HepG2 (cell line): ENCODE results near the gene AUNIP. TPM values are rescaled to one million over a fixed set of nuclear protein-coding genes. Genes with fewer than 3 reads are reported as not detected.

Source experiments
- CC2D1A ChIP-seq: sonication (generic); formaldehyde crosslinking; IDR thresholded peaks from 2 replicates; pipeline ENCODE4 v1.8.1; 2023; ENCODE audit warnings: mild to moderate bottlenecking, missing genetic modification reagents
- CCDC6 ChIP-seq: sonication (generic); formaldehyde crosslinking; IDR thresholded peaks from 2 replicates; pipeline ENCODE4 v1.8.1; 2022; ENCODE audit warnings: mild to moderate bottlenecking, missing genetic modification reagents, moderate library complexity
- CREB1 ChIP-seq, 2 experiments: fragments of 450-650 bp in 1 of 2; IDR thresholded peaks; 2 replicates each; pipeline ENCODE4 v1.6.1; 2016 to 2017; ENCODE audit warnings: control low read depth in 1 of 2, mild to moderate bottlenecking in 1 of 2, missing compliant biosample characterization in 1 of 2, missing genetic modification characterization in 1 of 2
- DNMT3B ChIP-seq: conservative IDR thresholded peaks from 2 replicates; pipeline ENCODE4 v1.6.1; 2016; ENCODE audit warnings: missing biosample characterization, control low read depth
- DPF2 ChIP-seq: sonication (generic); formaldehyde crosslinking; IDR thresholded peaks from 2 replicates; pipeline ENCODE4 v1.4.0; 2020; ENCODE audit warnings: mild to moderate bottlenecking, low read depth, missing genetic modification reagents, borderline replicate concordance
- ERF ChIP-seq: IDR thresholded peaks from 2 replicates; pipeline ENCODE4 v1.6.1; 2018; ENCODE audit warnings: missing biosample characterization, missing genetic modification reagents
- EZH2 ChIP-seq: conservative IDR thresholded peaks from 2 replicates; pipeline ENCODE4 v1.6.1; 2012; ENCODE audit warnings: mild to moderate bottlenecking, low read depth, low read length, moderate library complexity
- GMEB1 ChIP-seq: sonication (generic); formaldehyde crosslinking; IDR thresholded peaks from 2 replicates; pipeline ENCODE4 v1.5.1; 2020; ENCODE audit warnings: missing genetic modification reagents, mild to moderate bottlenecking, borderline replicate concordance
- GTF2F1 ChIP-seq: fragments of 150-350 bp; IDR thresholded peaks from 2 replicates; pipeline ENCODE4 v1.6.1; 2014; ENCODE audit warnings: low read length
- LCORL ChIP-seq, 2 experiments: fragments of 450-650 bp in 1 of 2; sonication (generic) in 1 of 2; formaldehyde crosslinking in 1 of 2; IDR thresholded peaks; 2 replicates each; pipeline versions ENCODE4 v1.5.0 to v1.6.1; 2017 to 2020; ENCODE audit warnings: antibody characterized with exemption in 1 of 2, missing genetic modification reagents in 1 of 2
- PHF8 ChIP-seq: sonication (generic); formaldehyde crosslinking; IDR thresholded peaks from 2 replicates; pipeline ENCODE4 v1.5.0; 2020; ENCODE audit warnings: missing genetic modification reagents
- SETDB1 ChIP-seq: sonication (generic); formaldehyde crosslinking; IDR thresholded peaks from 2 replicates; pipeline ENCODE4 v1.5.1; 2020; ENCODE audit warnings: missing genetic modification reagents, mild to moderate bottlenecking, borderline replicate concordance
- SMAD3 ChIP-seq: sonication (generic); formaldehyde crosslinking; IDR thresholded peaks from 2 replicates; pipeline ENCODE4 v1.4.0; 2020; ENCODE audit warnings: missing genetic modification reagents
- SOX5 ChIP-seq: IDR thresholded peaks from 2 replicates; pipeline ENCODE4 v1.6.1; 2016; ENCODE audit warnings: borderline replicate concordance
- YY1 ChIP-seq: IDR thresholded peaks from 2 replicates; pipeline ENCODE4 v1.6.1; 2011; ENCODE audit warnings: low read length, low read depth, moderate library complexity, mild to moderate bottlenecking; ENCODE audit not compliant: insufficient read depth, insufficient replicate concordance
- ZBTB20 ChIP-seq: sonication (generic); formaldehyde crosslinking; IDR thresholded peaks from 2 replicates; pipeline ENCODE4 v1.8.1; 2023; ENCODE audit warnings: missing genetic modification reagents, low read depth, mild to moderate bottlenecking, borderline replicate concordance
- ZBTB44 ChIP-seq: sonication (generic); formaldehyde crosslinking; IDR thresholded peaks from 2 replicates; pipeline ENCODE4 v1.4.0; 2020; ENCODE audit warnings: missing genetic modification reagents
- ZBTB7A ChIP-seq: sonication (generic); formaldehyde crosslinking; IDR thresholded peaks from 2 replicates; pipeline ENCODE4 v1.8.0; 2022; ENCODE audit warnings: mild to moderate bottlenecking, missing genetic modification reagents
- ZFP41 ChIP-seq: sonication (generic); formaldehyde crosslinking; IDR thresholded peaks from 2 replicates; pipeline ENCODE4 v1.4.0; 2020; ENCODE audit warnings: mild to moderate bottlenecking, missing genetic modification reagents, borderline replicate concordance
- ZNF205 ChIP-seq: IDR thresholded peaks from 2 replicates; pipeline ENCODE4 v1.6.1; 2018; ENCODE audit warnings: missing biosample characterization, missing genetic modification reagents
- ZNF232 ChIP-seq: sonication (generic); formaldehyde crosslinking; IDR thresholded peaks from 2 replicates; pipeline ENCODE4 v1.4.0; 2020; ENCODE audit warnings: missing genetic modification reagents, borderline replicate concordance
- ZNF570 ChIP-seq: sonication (generic); formaldehyde crosslinking; IDR thresholded peaks from 2 replicates; pipeline ENCODE4 v1.4.0; 2020; ENCODE audit warnings: mild to moderate bottlenecking, missing genetic modification reagents, borderline replicate concordance
- ZNF761 ChIP-seq: sonication (generic); formaldehyde crosslinking; conservative IDR thresholded peaks from 2 replicates; pipeline ENCODE4 v1.4.0; 2020; ENCODE audit warnings: mild to moderate bottlenecking, missing genetic modification reagents
- ZSCAN31 ChIP-seq: sonication (generic); formaldehyde crosslinking; IDR thresholded peaks from 2 replicates; pipeline ENCODE4 v1.5.0; 2020; ENCODE audit warnings: low read depth, mild to moderate bottlenecking, missing genetic modification reagents
- polyA plus RNA-seq, 8 experiments: library from polyadenylated mRNA; depleted of rRNA in 3 of 8; stranded (reverse) in 7 of 8; unstranded in 1 of 8; fragments of >200 nt; fragmentation: Illumina TruSeq in 4 of 8; extraction: Trizol in 4 of 8; gene quantifications; 2 replicates each; pipeline versions ENCODE4 v1.2.1 to v1.2.3, GENCODE V29; 2011 to 2016; ENCODE audit warnings: low read depth in 4 of 8, missing spikeins in 1 of 8, mixed read lengths in 1 of 8; ENCODE audit not compliant: insufficient read depth in 1 of 8
- total RNA-seq, 5 experiments: library from RNA; depleted of rRNA; stranded (reverse); fragments of >200 nt; fragmentation: Illumina TruSeq; extraction: Trizol; gene quantifications; 2 replicates each; pipeline ENCODE4 v1.2.3, GENCODE V29; 2016; ENCODE audit warnings: low read depth in 1 of 5
- TF ChIP-seq, protein P1 (sequence below): sonication (generic); formaldehyde crosslinking; IDR thresholded peaks from 2 replicates; pipeline ENCODE4 v1.5.0; 2020; ENCODE audit warnings: missing genetic modification reagents

The AUNIP gene
- total and polyA plus RNA-seq, 2 of the 13 experiments (the other 11 are each of a cell fraction or from before 2014, with no cell fraction given), result 3.8 to 12.3 TPM

DNA sequence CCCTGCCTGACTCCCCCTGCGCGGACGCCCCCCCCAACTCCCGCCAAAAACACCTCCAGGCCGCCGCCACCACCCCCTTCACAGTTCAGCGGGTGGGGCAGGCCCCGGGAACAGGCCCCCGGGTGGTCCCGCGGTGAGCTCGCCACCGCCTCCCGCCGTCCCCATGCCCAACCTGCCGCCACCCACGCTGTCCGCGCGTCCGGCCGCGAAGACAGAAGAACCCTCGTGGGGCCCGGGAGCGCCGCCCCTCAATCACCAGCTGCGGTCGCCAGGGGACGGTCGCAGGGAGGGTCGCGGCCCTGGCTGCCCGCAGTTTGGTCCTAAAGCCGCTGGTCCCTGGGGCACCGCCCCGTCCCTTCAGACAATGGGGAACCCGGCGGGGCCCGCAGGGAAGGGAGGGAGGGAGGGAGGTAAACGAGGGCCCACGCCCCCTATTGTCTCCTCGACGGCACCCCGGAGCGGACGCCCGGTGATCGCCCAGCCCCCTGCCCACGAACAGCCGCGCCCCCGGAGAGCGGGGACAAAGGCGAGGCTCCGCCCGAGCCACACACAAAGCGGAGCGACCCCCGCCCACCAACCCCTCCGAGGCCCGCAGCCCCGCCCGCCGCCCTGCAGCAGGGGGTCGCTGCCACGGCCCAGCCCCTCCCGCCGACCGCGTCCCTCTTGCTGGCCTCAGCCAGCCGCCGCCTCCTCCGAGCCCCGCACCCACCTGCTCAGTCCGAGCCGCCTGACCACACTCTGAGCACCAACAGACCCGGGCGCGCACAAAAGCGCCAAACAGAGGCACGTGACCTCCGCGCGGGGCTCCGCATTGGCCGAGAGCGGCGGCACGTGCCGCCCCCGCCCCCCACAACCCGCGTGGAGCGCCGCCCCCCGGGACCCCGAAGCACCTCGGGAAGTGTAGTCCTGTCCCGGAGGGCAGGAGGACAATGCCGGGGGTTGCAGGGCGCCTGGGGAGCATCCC, 46.7 kb upstream of the AUNIP start, which contains the start of gene STMN1 (continued):
- TF ChIP-seq ZBTB44 (CRISPR knock-in tag) (no peak), ERF (CRISPR knock-in tag) (0 out of 2 replicates have a peak, but pooled peaks have one; percentile 25), YY1 (peak; percentile 37), CREB1 (IDR thresholded peaks at IDR 0.05) (0 out of 2 replicates have a peak, but pooled peaks have one; percentile 8), CREB1 (CRISPR knock-in tag; IDR thresholded peaks at IDR 0.05) (peak; percentile 39; the same call in 1 of the 2 replicates), LCORL (IDR thresholded peaks at IDR 0.05) (no peak), LCORL (CRISPR knock-in tag; IDR thresholded peaks at IDR 0.05) (no peak), PHF8 (CRISPR knock-in tag) (peak; percentile 51), ZNF570 (CRISPR knock-in tag) (no peak), DPF2 (CRISPR knock-in tag) (no peak), ZBTB7A (CRISPR knock-in tag) (no peak), SOX5 (CRISPR knock-in tag) (peak; percentile 33; the same call in 1 of the 2 replicates), CC2D1A (CRISPR knock-in tag) (no peak), ZFP41 (no peak), SMAD3 (CRISPR knock-in tag) (no peak), ZSCAN31 (CRISPR knock-in tag) (0 out of 2 replicates have a peak, but pooled peaks have one; percentile 28), DNMT3B (CRISPR knock-in tag) (no peak), ZBTB20 (CRISPR knock-in tag) (peak; percentile 62; the same call in 1 of the 2 replicates), CCDC6 (CRISPR knock-in tag) (peak; percentile 28; the same call in 1 of the 2 replicates), ZNF232 (CRISPR knock-in tag) (no peak; the same call in 1 of the 2 replicates), ZNF761 (CRISPR knock-in tag) (0 out of 2 replicates have a peak, but pooled peaks have one; percentile 25), EZH2 (no peak), GMEB1 (CRISPR knock-in tag) (peak; percentile 40; the same call in 1 of the 2 replicates), GTF2F1 (no peak), SETDB1 (CRISPR knock-in tag) (no peak), ZNF205 (CRISPR knock-in tag) (no peak)
- TF ChIP-seq, protein P1, sequence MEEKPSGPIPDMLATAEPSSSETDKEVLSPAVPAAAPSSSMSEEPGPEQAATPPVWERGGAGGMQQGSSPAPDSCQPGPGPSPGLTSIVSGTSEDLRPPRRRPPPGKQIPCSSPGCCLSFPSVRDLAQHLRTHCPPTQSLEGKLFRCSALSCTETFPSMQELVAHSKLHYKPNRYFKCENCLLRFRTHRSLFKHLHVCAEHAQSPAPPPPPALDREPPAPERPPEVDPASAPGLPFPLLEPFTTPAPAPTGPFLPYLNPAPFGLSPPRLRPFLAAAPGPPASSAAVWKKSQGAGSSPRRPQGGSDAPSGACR (CRISPR knock-in tag), result no peak
